ENCODE data around the gene LRRC23. TPM values are rescaled to one million over a fixed set of nuclear protein-coding genes. Genes with fewer than 3 reads are reported as not detected.
"Not testable (repeated sequence)": the region's sequence is repeated elsewhere in the genome, so short reads cannot be mapped to it uniquely, and the experiment has no call there.

LRRC23 gene
- total RNA-seq, 1 donor from 2014 or later = 13.4 TPM

GRCh38 chr12:6871052-6871957 is 33.3 kb upstream of the LRRC23 start:
- DNase-seq (ENCODE audit: low spot score) = no peak
- no peak for ATAC-seq
- intact Hi-C loops (cut with DNase I) = no loop called here

GRCh38 chr12:6872073-6873048 is 32.3 kb upstream of the LRRC23 start:
- ATAC-seq = peak; percentile 81
- DNase-seq (ENCODE audit: low spot score) = peak; percentile 93
- intact Hi-C loops (cut with DNase I) = no loop called here

GRCh38 chr12:6873094-6874014 is 31.3 kb upstream of the LRRC23 start, which contains the start of gene SPSB2:
Gene SPSB2 (minus strand): TSS chr12:6873303. CDS start chr12:6872901, 402 bp downstream.
- intact Hi-C loops (cut with DNase I) = no loop called here
- ATAC-seq = peak; percentile 95

GRCh38 chr12:6874015-6874368 is 30.6 kb upstream of the LRRC23 start:
- ATAC-seq; intact Hi-C loops (cut with DNase I); DNase-seq (ENCODE audit: low spot score): not testable (repeated sequence)

More at GRCh38 chr12:6873094-6874014, 31.3 kb upstream of the LRRC23 start, which contains the start of gene SPSB2:
- DNase-seq (ENCODE audit: low spot score) = peak; percentile 99

- ATAC-seq; DNase-seq (ENCODE audit: low spot score); intact Hi-C loops (cut with DNase I): not testable (repeated sequence)
Measured at GRCh38 chr12:6879824-6880223, 24.8 kb upstream of the LRRC23 start.

GRCh38 chr12:6883252-6883651 is 21.4 kb upstream of the LRRC23 start:
- intact Hi-C loops (cut with DNase I) = no loop called here
- no peak for ATAC-seq
- DNase-seq (ENCODE audit: low spot score) = no peak

GRCh38 chr12:6883683-6884082 is 20.9 kb upstream of the LRRC23 start:
- DNase-seq (ENCODE audit: low spot score) (no peak), ATAC-seq (peak; percentile 35)
- intact Hi-C loops (cut with DNase I) = no loop called here

GRCh38 chr12:6884539-6884938 is 20.1 kb upstream of the LRRC23 start:
- ATAC-seq = no peak
- intact Hi-C loops (cut with DNase I) = no loop called here
- no peak for DNase-seq (ENCODE audit: low spot score)

GRCh38 chr12:6886206-6886999 is 18.2 kb upstream of the LRRC23 start:
- not testable (repeated sequence) for DNase-seq (ENCODE audit: low spot score); ATAC-seq

GRCh38 chr12:6887460-6887859 is 17.2 kb upstream of the LRRC23 start:
- ATAC-seq (no peak), DNase-seq (ENCODE audit: low spot score) (no peak)
- intact Hi-C loops (cut with DNase I) = no loop called here

More at GRCh38 chr12:6886206-6886999, 18.2 kb upstream of the LRRC23 start:
- intact Hi-C loops (cut with DNase I) = not testable (repeated sequence)

GRCh38 chr12:6888360-6888759 is 16.3 kb upstream of the LRRC23 start:
- DNase-seq (ENCODE audit: low spot score) (no peak), ATAC-seq (no peak)
- intact Hi-C loops (cut with DNase I) = no loop called here

GRCh38 chr12:6888794-6889193 is 15.8 kb upstream of the LRRC23 start:
- DNase-seq (ENCODE audit: low spot score); intact Hi-C loops (cut with DNase I); ATAC-seq: not testable (repeated sequence)

- DNase-seq (ENCODE audit: low spot score); intact Hi-C loops (cut with DNase I); ATAC-seq: not testable (repeated sequence)
Measured at GRCh38 chr12:6889775-6890573, 14.6 kb upstream of the LRRC23 start.

- intact Hi-C loops (cut with DNase I) = no loop called here
- DNase-seq (ENCODE audit: low spot score) (peak; percentile 99), ATAC-seq (peak; percentile 98)
Measured at GRCh38 chr12:6890789-6891645, 13.6 kb upstream of the LRRC23 start.

GRCh38 chr12:6891646-6892001 is 13.0 kb upstream of the LRRC23 start:
- DNase-seq (ENCODE audit: low spot score) (no peak), ATAC-seq (peak; percentile 21)
- intact Hi-C loops (cut with DNase I) = no loop called here

GRCh38 chr12:6892683-6893082 is 11.9 kb upstream of the LRRC23 start:
- intact Hi-C loops (cut with DNase I); ATAC-seq; DNase-seq (ENCODE audit: low spot score): not testable (repeated sequence)
